Measurements from ENCODE around the gene TNRC6C.

TNRC6C gene

GRCh38 chr17:78013683-78014467 lies 55.4 kb downstream of the TNRC6C start:
- DNase-seq (ENCODE audit: low read depth in 2 of 2), result peak in 1 of 2 donors; percentile 56

- DNase-seq (ENCODE audit: low read depth in 2 of 2), result no peak
Observed at GRCh38 chr17:78014646-78015045, 56.1 kb downstream of the TNRC6C start.

- DNase-seq (ENCODE audit: low read depth in 2 of 2), result no peak
Observed at GRCh38 chr17:78016852-78017251, 58.3 kb downstream of the TNRC6C start.

DNA sequence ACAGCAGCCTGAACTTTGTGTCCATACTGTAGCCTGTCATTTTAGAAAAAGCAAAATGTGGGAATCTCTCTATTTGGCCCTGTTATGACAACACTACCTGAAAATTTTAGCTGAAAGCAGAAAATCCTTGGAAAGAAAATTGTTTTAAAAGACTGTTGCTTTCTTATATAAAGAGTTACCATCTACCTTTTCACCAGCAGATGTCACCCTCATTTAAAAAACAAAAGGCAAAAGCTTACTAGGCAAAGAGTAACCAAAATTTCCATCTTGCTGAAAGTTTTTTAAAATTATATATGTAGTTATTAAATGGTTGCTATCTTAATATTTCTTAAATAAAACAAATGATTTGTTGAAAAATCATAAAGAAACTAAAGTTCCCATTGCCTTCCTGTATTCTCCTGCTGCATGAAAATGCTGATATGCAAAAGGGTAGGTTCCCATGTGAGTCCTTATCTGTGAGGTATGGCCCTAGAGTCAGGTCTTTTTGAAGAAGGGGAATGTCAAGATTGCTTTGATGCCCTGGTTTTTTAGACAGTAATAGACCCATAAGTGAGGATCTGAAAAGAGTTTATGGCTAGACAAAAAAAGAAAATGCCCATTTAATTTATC lies 61.0 kb downstream of the TNRC6C start:
- no peak for DNase-seq (ENCODE audit: low read depth in 2 of 2)

DNA sequence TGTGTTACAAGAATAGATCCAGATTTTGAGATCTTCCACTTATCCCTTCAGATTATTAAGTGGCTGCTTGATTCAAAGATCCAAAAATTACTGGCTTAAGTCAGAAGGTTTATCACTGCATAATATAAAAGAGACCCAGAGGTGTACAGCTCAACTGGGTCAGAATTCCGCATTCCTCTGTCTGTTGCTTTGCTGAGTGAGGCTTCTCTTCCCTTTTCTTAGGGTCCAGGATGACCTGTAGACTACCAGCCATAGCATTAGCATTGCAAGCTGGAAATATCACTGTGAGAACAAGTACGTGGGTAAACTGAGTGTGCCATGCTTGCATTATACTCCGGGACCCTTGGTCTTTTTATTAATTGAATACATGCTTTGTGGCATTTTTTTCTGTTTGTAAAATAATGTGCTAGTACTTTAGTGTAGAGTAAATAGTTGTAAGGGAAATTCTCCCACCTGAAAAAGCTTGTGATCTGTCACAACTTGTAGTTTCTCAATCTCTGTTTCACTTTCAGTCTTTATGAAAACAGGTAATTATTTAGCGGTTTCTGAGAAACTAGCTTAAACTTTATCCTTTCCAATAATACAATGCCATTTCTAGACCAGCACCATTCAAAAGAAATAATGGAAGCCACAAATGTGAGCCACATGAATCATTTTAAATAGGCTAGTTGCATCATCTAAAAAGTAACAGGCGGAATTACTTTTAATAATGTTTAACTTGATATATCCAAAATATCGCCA lies 61.6 kb downstream of the TNRC6C start:
- no peak for DNase-seq (ENCODE audit: low read depth in 2 of 2)

- no peak for DNase-seq (ENCODE audit: low read depth in 2 of 2)
Observed at GRCh38 chr17:78020717-78021108, 62.2 kb downstream of the TNRC6C start.

DNA sequence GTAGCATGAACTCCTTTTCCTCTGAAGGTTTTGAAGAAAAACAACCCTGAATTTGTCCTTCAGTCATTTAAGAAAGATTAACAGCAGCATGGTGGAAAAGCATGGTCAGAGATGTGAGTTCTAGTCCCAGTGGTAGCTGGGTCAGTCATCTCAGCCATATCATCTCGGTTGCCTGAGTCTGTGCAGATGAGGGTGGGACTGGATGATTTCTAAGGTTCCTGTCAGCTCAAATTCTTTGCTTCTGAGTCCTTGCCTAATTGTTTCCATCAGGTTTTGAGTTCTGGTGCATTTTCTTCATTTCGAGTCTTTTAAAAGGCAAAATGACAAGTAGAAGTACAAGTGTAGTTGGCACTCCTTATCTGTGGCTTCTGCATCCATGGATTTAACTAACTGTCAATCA lies 63.9 kb downstream of the TNRC6C start:
- no peak for DNase-seq (ENCODE audit: low read depth in 2 of 2)

- DNase-seq (ENCODE audit: low read depth in 2 of 2), result no peak
Observed at GRCh38 chr17:78023042-78023441, 64.5 kb downstream of the TNRC6C start.

GRCh38 chr17:78026381-78026780 lies 67.9 kb downstream of the TNRC6C start:
- no peak for DNase-seq (ENCODE audit: low read depth in 2 of 2)

- DNase-seq (ENCODE audit: low read depth in 2 of 2), result no peak
Observed at GRCh38 chr17:78027121-78027520, 68.6 kb downstream of the TNRC6C start.

DNA sequence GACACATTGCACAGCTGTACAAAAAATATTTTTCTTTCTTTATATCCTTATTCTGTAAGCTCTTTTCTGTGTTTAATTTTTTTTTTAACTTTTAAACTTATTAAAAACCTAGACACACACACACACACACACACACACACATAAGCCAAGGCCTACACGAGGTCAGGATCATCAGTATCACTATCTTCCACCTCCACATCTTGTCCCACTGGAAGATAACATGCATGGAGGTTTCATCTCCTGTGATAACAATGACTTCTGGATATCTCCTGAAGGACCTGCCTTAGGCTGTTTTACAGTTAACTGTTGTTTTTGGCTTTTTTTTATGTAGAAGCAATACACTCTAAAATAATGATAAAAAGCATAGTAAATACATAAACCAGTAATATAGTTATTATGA lies 71.2 kb downstream of the TNRC6C start:
- DNase-seq (ENCODE audit: low read depth in 2 of 2), result no peak

DNA sequence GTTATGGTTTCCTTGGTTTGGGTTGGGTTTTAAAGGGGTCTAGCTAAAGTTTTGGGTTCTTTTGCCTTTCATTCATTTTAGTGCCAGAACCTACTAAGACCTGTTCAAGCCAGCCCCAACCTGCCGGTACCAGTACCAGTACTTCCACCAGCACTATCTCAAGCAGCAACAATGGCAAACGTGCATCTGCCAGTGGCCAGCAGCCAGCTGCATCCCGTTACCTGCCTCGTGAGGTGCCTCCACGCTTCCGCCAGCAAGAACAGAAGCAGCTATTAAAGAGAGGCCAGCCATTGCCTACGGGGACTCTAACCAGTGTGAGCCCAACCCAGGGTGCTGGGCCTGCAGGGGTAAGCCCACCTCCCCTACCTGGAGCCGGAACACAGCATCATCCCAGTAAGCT lies 72.9 kb downstream of the TNRC6C start:
- no peak for DNase-seq (ENCODE audit: low read depth in 2 of 2)

GRCh38 chr17:78032166-78032565 lies 73.7 kb downstream of the TNRC6C start:
- DNase-seq (ENCODE audit: low read depth in 2 of 2), result no peak

- DNase-seq (ENCODE audit: low read depth in 2 of 2), result no peak
Observed at GRCh38 chr17:78034429-78035091, 76.1 kb downstream of the TNRC6C start.

- no peak for DNase-seq (ENCODE audit: low read depth in 2 of 2)
Observed at GRCh38 chr17:78037280-78037679, 78.8 kb downstream of the TNRC6C start.

- no peak for DNase-seq (ENCODE audit: low read depth in 2 of 2)
Observed at GRCh38 chr17:78038748-78039288, 80.3 kb downstream of the TNRC6C start.

DNA sequence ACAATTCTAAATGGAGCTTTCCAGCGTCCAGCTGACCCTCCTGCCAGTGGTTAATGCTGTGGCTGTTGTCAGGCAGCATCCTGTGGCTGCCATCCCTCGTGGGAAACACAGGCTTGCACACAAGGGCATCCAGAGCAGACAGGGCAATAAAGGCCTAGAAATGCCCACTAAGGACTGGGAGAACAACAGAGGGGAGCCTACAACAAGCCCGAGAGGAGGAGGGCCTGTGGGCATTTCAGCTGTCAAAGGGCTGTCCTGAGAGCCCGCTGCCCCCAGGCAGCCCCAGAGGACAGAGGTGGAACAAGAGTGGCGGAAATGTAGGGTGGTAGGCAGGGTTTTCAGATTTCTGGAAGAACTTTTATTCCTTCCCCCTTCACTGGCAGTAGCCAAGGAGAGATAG lies 81.1 kb downstream of the TNRC6C start:
- no peak for DNase-seq (ENCODE audit: low read depth in 2 of 2)

- peak in 1 of 2 donors; percentile 18 for DNase-seq (ENCODE audit: low read depth in 2 of 2)
Observed at GRCh38 chr17:78040440-78041385, 82.2 kb downstream of the TNRC6C start.

- no peak for DNase-seq (ENCODE audit: low read depth in 2 of 2)
Observed at GRCh38 chr17:78041386-78042179, 83.1 kb downstream of the TNRC6C start.

DNA sequence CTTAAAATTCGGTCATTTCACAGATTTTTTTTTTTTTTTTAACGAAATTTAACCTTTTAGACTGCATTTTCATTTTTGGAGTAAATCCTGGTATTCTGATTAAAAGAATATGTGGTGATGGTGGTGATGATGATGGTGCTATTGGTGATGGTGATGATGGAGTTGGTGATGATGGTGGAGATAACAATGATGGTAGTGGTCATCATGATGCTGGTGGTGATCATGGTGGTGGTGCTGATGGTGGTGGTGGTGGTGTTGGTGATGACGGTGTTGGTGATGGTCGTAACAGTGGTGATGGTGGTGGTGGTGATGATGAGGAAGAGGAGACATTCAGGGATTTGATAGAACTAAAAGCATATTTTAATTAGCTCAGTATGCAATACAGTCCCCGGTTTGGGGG lies 84.0 kb downstream of the TNRC6C start:
- no peak for DNase-seq (ENCODE audit: low read depth in 2 of 2)
